Astrocyte (in vitro differentiated cells and primary cell): ENCODE results near the gene CYLD.

Experiments
- EZH2 ChIP-seq: IDR thresholded peaks from 2 replicates; pipeline ENCODE4 v1.6.1; 2012; ENCODE audit warnings: mild to moderate bottlenecking, low read length, inconsistent platforms; ENCODE audit not compliant: insufficient read depth
- TF ChIP-seq, protein P1 (sequence below): IDR thresholded peaks from 2 replicates; pipeline ENCODE4 v1.5.1; 2011; ENCODE audit warnings: low read depth, mild to moderate bottlenecking, inconsistent platforms, low read length, moderate library complexity; ENCODE audit not compliant: insufficient read depth

- no peak for TF ChIP-seq EZH2
- TF ChIP-seq, protein P1, sequence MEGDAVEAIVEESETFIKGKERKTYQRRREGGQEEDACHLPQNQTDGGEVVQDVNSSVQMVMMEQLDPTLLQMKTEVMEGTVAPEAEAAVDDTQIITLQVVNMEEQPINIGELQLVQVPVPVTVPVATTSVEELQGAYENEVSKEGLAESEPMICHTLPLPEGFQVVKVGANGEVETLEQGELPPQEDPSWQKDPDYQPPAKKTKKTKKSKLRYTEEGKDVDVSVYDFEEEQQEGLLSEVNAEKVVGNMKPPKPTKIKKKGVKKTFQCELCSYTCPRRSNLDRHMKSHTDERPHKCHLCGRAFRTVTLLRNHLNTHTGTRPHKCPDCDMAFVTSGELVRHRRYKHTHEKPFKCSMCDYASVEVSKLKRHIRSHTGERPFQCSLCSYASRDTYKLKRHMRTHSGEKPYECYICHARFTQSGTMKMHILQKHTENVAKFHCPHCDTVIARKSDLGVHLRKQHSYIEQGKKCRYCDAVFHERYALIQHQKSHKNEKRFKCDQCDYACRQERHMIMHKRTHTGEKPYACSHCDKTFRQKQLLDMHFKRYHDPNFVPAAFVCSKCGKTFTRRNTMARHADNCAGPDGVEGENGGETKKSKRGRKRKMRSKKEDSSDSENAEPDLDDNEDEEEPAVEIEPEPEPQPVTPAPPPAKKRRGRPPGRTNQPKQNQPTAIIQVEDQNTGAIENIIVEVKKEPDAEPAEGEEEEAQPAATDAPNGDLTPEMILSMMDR, result no peak
Measured at GRCh38 chr16:50731989-50732832, 9.7 kb upstream of the CYLD start.
